Ishikawa (cell line): ENCODE data around the gene DHODH.

Experiments
- CEBPB ChIP-seq: IDR thresholded peaks from 2 replicates; pipeline ENCODE4 v1.6.1; 2012
- CREB1 ChIP-seq: IDR thresholded peaks from 2 replicates; pipeline ENCODE4 v1.6.1; 2012; ENCODE audit warnings: low read depth
- EGR1 ChIP-seq: IDR thresholded peaks from 2 replicates; pipeline ENCODE4 v1.6.1; 2012
- EP300 ChIP-seq: IDR thresholded peaks from 2 replicates; pipeline ENCODE4 v1.6.1; 2012; ENCODE audit warnings: borderline replicate concordance
- FOXM1 ChIP-seq: IDR thresholded peaks from 2 replicates; pipeline ENCODE4 v1.6.1; 2012; ENCODE audit warnings: low read depth, borderline replicate concordance
- MAX ChIP-seq: IDR thresholded peaks from 2 replicates; pipeline ENCODE4 v1.6.1; 2012
- NFIC ChIP-seq: IDR thresholded peaks from 2 replicates; pipeline ENCODE4 v1.6.1; 2012
- RAD21 ChIP-seq: IDR thresholded peaks from 2 replicates; pipeline ENCODE4 v1.6.1; 2012; ENCODE audit warnings: low read depth
- REST ChIP-seq: IDR thresholded peaks from 2 replicates; pipeline ENCODE4 v1.6.1; 2012; ENCODE audit warnings: low read depth, mild to moderate bottlenecking
- TAF1 ChIP-seq: IDR thresholded peaks from 2 replicates; pipeline ENCODE4 v1.6.1; 2012; ENCODE audit warnings: low read depth, mild to moderate bottlenecking
- TCF12 ChIP-seq: IDR thresholded peaks from 2 replicates; pipeline ENCODE4 v1.6.1; 2012; ENCODE audit warnings: low read depth
- TEAD4 ChIP-seq: IDR thresholded peaks from 2 replicates; pipeline ENCODE4 v1.6.1; 2012
- USF1 ChIP-seq: IDR thresholded peaks from 2 replicates; pipeline ENCODE4 v1.6.1; 2012
- YY1 ChIP-seq: IDR thresholded peaks from 2 replicates; pipeline ENCODE4 v1.6.1; 2012; ENCODE audit warnings: low read depth
- ZBTB7A ChIP-seq: IDR thresholded peaks from 2 replicates; pipeline ENCODE4 v1.6.1; 2012; ENCODE audit warnings: low read depth

Gene DHODH

GRCh38 chr16:72068930-72069329 is 60.4 kb downstream of the DHODH start:
- TF ChIP-seq CREB1, result no peak
- TF ChIP-seq CEBPB, result no peak
- TF ChIP-seq EGR1, result no peak
- no peak for TF ChIP-seq REST
- no peak for TF ChIP-seq YY1
- no peak for TF ChIP-seq RAD21
- no peak for TF ChIP-seq NFIC
- TF ChIP-seq FOXM1, result no peak
- TF ChIP-seq TEAD4, result no peak
- no peak for TF ChIP-seq USF1
- TF ChIP-seq TAF1, result no peak
- no peak for TF ChIP-seq ZBTB7A
- TF ChIP-seq MAX, result no peak
- TF ChIP-seq TCF12, result no peak
- TF ChIP-seq EP300, result no peak

GRCh38 chr16:72072514-72073342 is 64.2 kb downstream of the DHODH start:
- TF ChIP-seq ZBTB7A, result no peak
- TF ChIP-seq EP300, result no peak
- no peak for TF ChIP-seq EGR1
- no peak for TF ChIP-seq USF1
- TF ChIP-seq TAF1, result no peak
- no peak for TF ChIP-seq CREB1
- TF ChIP-seq CEBPB, result no peak
- TF ChIP-seq REST, result no peak
- no peak for TF ChIP-seq RAD21
- TF ChIP-seq TEAD4, result no peak
- no peak for TF ChIP-seq NFIC

GRCh38 chr16:72073560-72074230 is 65.2 kb downstream of the DHODH start:
- TF ChIP-seq EGR1, result no peak
- no peak for TF ChIP-seq USF1
- TF ChIP-seq TAF1, result no peak
- TF ChIP-seq TEAD4, result no peak
- no peak for TF ChIP-seq FOXM1
- TF ChIP-seq REST, result no peak
- no peak for TF ChIP-seq CEBPB
